HCT116 (cell line): Measurements from ENCODE around the gene PHACTR1. TPM values are rescaled to one million over a fixed set of nuclear protein-coding genes. Genes with fewer than 3 reads are reported as not detected.

Source experiments
- ATAC-seq: fragments of 200-7000 bp; cut with Tn5 transposase; 2 replicates; pipeline ENCODE4 v1.9.1; 2020; ENCODE audit warnings: mild to moderate bottlenecking, moderate library complexity
- BruUV-seq: library from RNA; stranded (reverse); fragments of 400-500 nt; replicated peaks from 2 replicates; lab custom pipeline; 2021; lab: Mats Ljungman, UMichigan
- CTCF ChIA-PET: fragments of 300-600 bp; sonication (Branson Sonifier 250); formaldehyde crosslinking; loops from one replicate; lab custom pipeline; 2021; ENCODE audit warnings: antibody characterized with exemption; lab: Charles Lee
- POLR2A ChIA-PET: fragments of 300-600, 350-600 bp; sonication (Branson Sonifier 250); formaldehyde crosslinking; loops from one replicate; lab custom pipeline; 2021; ENCODE audit warnings: antibody characterized with exemption; lab: Charles Lee
- RAD21 ChIA-PET, 2 experiments: fragments of 300-600 bp; sonication (Branson Sonifier 250); formaldehyde crosslinking; loops; one replicate each; lab custom pipeline; 2023; ENCODE audit warnings: low total read pairs in 2 of 2; ENCODE audit not compliant: uncharacterized antibody in 2 of 2, unreplicated experiment in 2 of 2, low non-redundant PET in 1 of 2; lab: Charles Lee
- DNase-seq: peaks from one replicate; pipeline ENCODE4 v3.0.0-alpha.2; 2010; ENCODE audit warnings: low read depth, low spot score
- H2AFZ ChIP-seq: fragments of 200-600 bp; shearing (Covaris generic), sonication (generic); 2 replicates; pipeline ENCODE4 v1.6.1; 2017; ENCODE audit warnings: low read depth, mixed run types, mixed read lengths, antibody characterized with exemption, low read length; ENCODE audit not compliant: poor library complexity, severe bottlenecking
- H3K27ac ChIP-seq: 2 replicates; pipeline ENCODE4 v1.5.1; 2012; ENCODE audit warnings: low read depth, low read length
- H3K27me3 ChIP-seq: fragments of 200-600 bp; sonication (generic); 2 replicates; pipeline ENCODE4 v1.6.1; 2016; ENCODE audit warnings: mixed run types, low read length, mixed read lengths; ENCODE audit not compliant: insufficient read depth
- H3K36me3 ChIP-seq, 2 experiments: fragments of 200-500 bp in 1 of 2; fragments of 200-600 bp in 1 of 2; sonication (Bioruptor generic) in 1 of 2; sonication (generic) in 1 of 2; 2 replicates each; pipeline versions ENCODE4 v1.5.1 to v1.6.1; 2014 to 2016; ENCODE audit warnings: low read length in 2 of 2, inconsistent platforms in 1 of 2, mixed read lengths in 1 of 2, mixed run types in 1 of 2; ENCODE audit not compliant: insufficient read depth in 2 of 2, control insufficient read depth in 1 of 2
- H3K4me1 ChIP-seq, 2 experiments: fragments of 200-600 bp in 1 of 2; sonication (generic) in 1 of 2; 2 replicates each; pipeline versions ENCODE4 v1.5.1 to v1.6.1; 2012 to 2017; ENCODE audit warnings: low read length in 2 of 2, inconsistent platforms in 1 of 2, mild to moderate bottlenecking in 1 of 2, mixed read lengths in 1 of 2, mixed run types in 1 of 2, moderate library complexity in 1 of 2; ENCODE audit not compliant: insufficient read depth in 2 of 2, control insufficient read depth in 1 of 2
- H3K4me2 ChIP-seq: fragments of 200-600 bp; sonication (generic); 2 replicates; pipeline ENCODE4 v1.6.1; 2017; ENCODE audit warnings: mixed run types, low read length, mixed read lengths
- H3K4me3 ChIP-seq, 2 experiments: fragments of 200-600 bp in 1 of 2; sonication (generic) in 1 of 2; replicated peaks in 1 of 2; 2 replicates each; pipeline ENCODE4 v1.5.1; 2011 to 2016; ENCODE audit warnings: low read length in 2 of 2, control low read depth in 1 of 2, low read depth in 1 of 2, mild to moderate bottlenecking in 1 of 2, mixed read lengths in 1 of 2, mixed run types in 1 of 2
- H3K79me2 ChIP-seq: fragments of 200-600 bp; sonication (generic); 2 replicates; pipeline ENCODE4 v1.6.1; 2017; ENCODE audit warnings: mild to moderate bottlenecking, mixed run types, low read length, moderate library complexity, mixed read lengths; ENCODE audit not compliant: insufficient read depth
- H3K9ac ChIP-seq: fragments of 200-600 bp; sonication (generic); 2 replicates; pipeline ENCODE4 v1.6.1; 2016; ENCODE audit warnings: low read length, mixed read lengths
- H3K9me2 ChIP-seq: fragments of 200-600 bp; sonication (generic), shearing (Covaris generic); 2 replicates; pipeline ENCODE4 v1.6.1; 2017; ENCODE audit warnings: mixed run types, mild to moderate bottlenecking, moderate library complexity; ENCODE audit not compliant: insufficient read depth
- H3K9me3 ChIP-seq, 2 experiments: fragments of 200-500 bp in 1 of 2; fragments of 200-600 bp in 1 of 2; sonication (Bioruptor generic) in 1 of 2; sonication (generic) in 1 of 2; 2 replicates each; pipeline ENCODE4 v1.6.1; 2014 to 2017; ENCODE audit warnings: low read length in 2 of 2, mixed read lengths in 2 of 2, inconsistent platforms in 1 of 2, low read depth in 1 of 2, mild to moderate bottlenecking in 1 of 2, mixed run types in 1 of 2, moderate library complexity in 1 of 2; ENCODE audit not compliant: control insufficient read depth in 1 of 2, insufficient read depth in 1 of 2
- H4K20me1 ChIP-seq: fragments of 200-600 bp; sonication (generic), shearing (Covaris generic); 2 replicates; pipeline ENCODE4 v1.6.1; 2017; ENCODE audit warnings: mixed run types, mild to moderate bottlenecking, moderate library complexity; ENCODE audit not compliant: insufficient read depth
- CEBPB ChIP-seq: IDR thresholded peaks from 2 replicates; pipeline ENCODE4 v1.6.1; 2012; ENCODE audit warnings: low read depth
- EZH2phosphoT487 ChIP-seq: fragments of 200-600 bp; IDR thresholded peaks from 2 replicates; pipeline ENCODE4 v1.6.1; 2018; ENCODE audit warnings: antibody characterized with exemption, borderline replicate concordance
- POLR2AphosphoS5 ChIP-seq: IDR thresholded peaks from 2 replicates; pipeline ENCODE4 v1.6.1; 2011; ENCODE audit warnings: mild to moderate bottlenecking, low read depth, low read length, moderate library complexity
- RAD21 ChIP-seq: IDR thresholded peaks from 2 replicates; pipeline ENCODE4 v1.6.1; 2012; ENCODE audit warnings: low read depth, mild to moderate bottlenecking
- SIN3A ChIP-seq: IDR thresholded peaks from 2 replicates; pipeline ENCODE4 v1.6.1; 2012; ENCODE audit warnings: low read depth
- SP1 ChIP-seq: IDR thresholded peaks from 2 replicates; pipeline ENCODE4 v1.6.1; 2012; ENCODE audit warnings: low read depth
- SRF ChIP-seq: IDR thresholded peaks from 2 replicates; pipeline ENCODE4 v1.6.1; 2012; ENCODE audit warnings: low read depth
- ZNF274 ChIP-seq: fragments of 200-500 bp; sonication (Bioruptor generic); IDR thresholded peaks from 2 replicates; pipeline ENCODE4 v1.6.1; 2014; ENCODE audit warnings: mild to moderate bottlenecking, low read depth, low read length, inconsistent platforms
- intact Hi-C: fragments of 100-400 bp; cut with micrococcal nuclease; formaldehyde crosslinking; loops from 2 replicates; pipeline ENCODE4 v1.10.0; 2022
- total RNA-seq: library from RNA; stranded (reverse); gene quantifications from one replicate; pipeline ENCODE4 v1.2.1, GENCODE V29; 2021; ENCODE audit not compliant: unreplicated experiment
- TF ChIP-seq, protein P1 (sequence below): IDR thresholded peaks from 2 replicates; pipeline ENCODE4 v1.6.1; 2012; ENCODE audit warnings: low read depth
- TF ChIP-seq, protein P2 (sequence below): IDR thresholded peaks from 2 replicates; pipeline ENCODE4 v1.6.1; 2012
- TF ChIP-seq, protein P3 (sequence below), 3 experiments: fragments of 200-600 bp in 1 of 3; sonication (generic) in 1 of 3; IDR thresholded peaks in 2 of 3; conservative IDR thresholded peaks in 1 of 3; 2 replicates each; pipeline ENCODE4 v1.5.1; 2012 to 2017; ENCODE audit warnings: low read depth in 2 of 3, low read length in 2 of 3, antibody characterized with exemption in 1 of 3, borderline replicate concordance in 1 of 3, control low read depth in 1 of 3, mild to moderate bottlenecking in 1 of 3, mixed read lengths in 1 of 3, mixed run types in 1 of 3, moderate library complexity in 1 of 3; ENCODE audit not compliant: insufficient read depth in 1 of 3

PHACTR1 gene
- total RNA-seq, 1 experiment from 2014 or later: 0.17 TPM

DNA sequence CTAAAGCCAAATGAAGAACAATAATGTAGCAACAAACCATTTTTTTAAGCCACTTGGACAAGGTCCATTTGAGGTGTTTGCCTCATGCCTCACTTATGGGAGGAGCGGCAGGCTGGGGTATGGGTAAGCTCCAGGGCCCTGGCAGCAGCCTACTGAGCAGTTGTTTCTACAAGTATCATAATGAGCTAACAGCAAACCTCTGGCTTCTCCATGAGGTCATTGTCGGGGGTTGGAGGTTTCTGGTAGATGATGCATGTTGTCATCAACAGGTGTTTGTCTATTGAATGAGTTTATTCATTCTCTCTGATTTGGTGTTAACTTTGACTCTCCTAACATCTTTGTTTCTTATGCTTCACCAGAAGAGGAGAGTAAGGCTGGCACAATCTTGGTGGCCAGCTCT is 461.1 kb downstream of the PHACTR1 start:
- Histone ChIP-seq H3K36me3 (no peaks in the 10 kb centered on the region), H3K27ac (no peak overlapping the region), H3K4me1 (no peaks in the 10 kb centered on the region), H3K9me2 (no peaks in the 10 kb centered on the region), H3K79me2 (no peaks in the 10 kb centered on the region), H4K20me1 (no peaks in the 10 kb centered on the region), H3K9ac (no peak overlapping the region), H2AFZ (no peak overlapping the region), H3K4me3 (no peak overlapping the region), H3K27me3 (peaks cover 44% of the 10 kb centered on the region)
- BruUV-seq: no TSS peak
- intact Hi-C loops: no loop called here
- ChIA-PET RAD21 (no interaction called here), POLR2A (no interaction called here)
- DNase-seq: no peak
- TF ChIP-seq, protein P1, sequence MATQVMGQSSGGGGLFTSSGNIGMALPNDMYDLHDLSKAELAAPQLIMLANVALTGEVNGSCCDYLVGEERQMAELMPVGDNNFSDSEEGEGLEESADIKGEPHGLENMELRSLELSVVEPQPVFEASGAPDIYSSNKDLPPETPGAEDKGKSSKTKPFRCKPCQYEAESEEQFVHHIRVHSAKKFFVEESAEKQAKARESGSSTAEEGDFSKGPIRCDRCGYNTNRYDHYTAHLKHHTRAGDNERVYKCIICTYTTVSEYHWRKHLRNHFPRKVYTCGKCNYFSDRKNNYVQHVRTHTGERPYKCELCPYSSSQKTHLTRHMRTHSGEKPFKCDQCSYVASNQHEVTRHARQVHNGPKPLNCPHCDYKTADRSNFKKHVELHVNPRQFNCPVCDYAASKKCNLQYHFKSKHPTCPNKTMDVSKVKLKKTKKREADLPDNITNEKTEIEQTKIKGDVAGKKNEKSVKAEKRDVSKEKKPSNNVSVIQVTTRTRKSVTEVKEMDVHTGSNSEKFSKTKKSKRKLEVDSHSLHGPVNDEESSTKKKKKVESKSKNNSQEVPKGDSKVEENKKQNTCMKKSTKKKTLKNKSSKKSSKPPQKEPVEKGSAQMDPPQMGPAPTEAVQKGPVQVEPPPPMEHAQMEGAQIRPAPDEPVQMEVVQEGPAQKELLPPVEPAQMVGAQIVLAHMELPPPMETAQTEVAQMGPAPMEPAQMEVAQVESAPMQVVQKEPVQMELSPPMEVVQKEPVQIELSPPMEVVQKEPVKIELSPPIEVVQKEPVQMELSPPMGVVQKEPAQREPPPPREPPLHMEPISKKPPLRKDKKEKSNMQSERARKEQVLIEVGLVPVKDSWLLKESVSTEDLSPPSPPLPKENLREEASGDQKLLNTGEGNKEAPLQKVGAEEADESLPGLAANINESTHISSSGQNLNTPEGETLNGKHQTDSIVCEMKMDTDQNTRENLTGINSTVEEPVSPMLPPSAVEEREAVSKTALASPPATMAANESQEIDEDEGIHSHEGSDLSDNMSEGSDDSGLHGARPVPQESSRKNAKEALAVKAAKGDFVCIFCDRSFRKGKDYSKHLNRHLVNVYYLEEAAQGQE: no peak
- TF ChIP-seq SP1: no peak
- TF ChIP-seq, all 23 proteins: peak for 0
- Histone ChIP-seq H3K9me3 (no peaks in the 10 kb centered on the region), H3K4me2 (no peak overlapping the region)
- no peak for ATAC-seq
- CTCF ChIA-PET: no interaction called here

DNA sequence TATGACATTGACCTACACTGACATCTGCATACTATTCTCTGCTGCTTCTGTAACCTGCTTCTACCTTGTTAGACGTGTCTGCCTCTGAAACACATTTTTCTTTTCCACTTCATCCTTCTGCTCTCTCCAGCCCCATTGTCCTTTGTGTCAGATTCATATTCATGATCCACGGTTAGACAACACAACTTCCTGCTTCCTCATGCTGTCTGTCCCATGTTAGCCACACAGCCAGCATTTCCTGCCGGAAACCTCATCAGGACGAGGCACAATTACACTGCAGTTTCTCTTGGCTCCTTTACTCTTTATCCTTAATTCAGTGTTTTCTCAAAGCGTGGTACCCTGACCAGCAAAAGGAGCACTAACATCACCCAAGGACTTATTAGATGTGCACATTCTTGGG is 461.5 kb downstream of the PHACTR1 start:
- Histone ChIP-seq H3K27me3 (peaks cover 39% of the 10 kb centered on the region), H3K4me2 (no peak overlapping the region), H3K36me3 (no peaks in the 10 kb centered on the region), H3K79me2 (no peaks in the 10 kb centered on the region), H3K9ac (no peak overlapping the region), H3K9me3 (no peaks in the 10 kb centered on the region), H4K20me1 (no peaks in the 10 kb centered on the region), H3K27ac (no peak overlapping the region), H3K9me2 (no peaks in the 10 kb centered on the region), H2AFZ (no peak overlapping the region), H3K4me1 (no peaks in the 10 kb centered on the region), H3K4me3 (no peak overlapping the region)
- CTCF ChIA-PET: interaction anchor here (0.6 kb wide), 1 partner anchor 615 kb away, joined by 3 read pairs; no protein-coding TSS in a partner anchor
- RAD21 ChIA-PET: no interaction called here
- DNase-seq: no peak
- POLR2A ChIA-PET: no interaction called here
- no peak for ATAC-seq
- BruUV-seq: no TSS peak
- intact Hi-C loops: no loop called here
- TF ChIP-seq, protein P2, sequence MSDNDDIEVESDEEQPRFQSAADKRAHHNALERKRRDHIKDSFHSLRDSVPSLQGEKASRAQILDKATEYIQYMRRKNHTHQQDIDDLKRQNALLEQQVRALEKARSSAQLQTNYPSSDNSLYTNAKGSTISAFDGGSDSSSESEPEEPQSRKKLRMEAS: no peak
- TF ChIP-seq, protein P1: no peak
- TF ChIP-seq EZH2phosphoT487: no peak
- TF ChIP-seq ZNF274: no peak
- TF ChIP-seq, protein P3, sequence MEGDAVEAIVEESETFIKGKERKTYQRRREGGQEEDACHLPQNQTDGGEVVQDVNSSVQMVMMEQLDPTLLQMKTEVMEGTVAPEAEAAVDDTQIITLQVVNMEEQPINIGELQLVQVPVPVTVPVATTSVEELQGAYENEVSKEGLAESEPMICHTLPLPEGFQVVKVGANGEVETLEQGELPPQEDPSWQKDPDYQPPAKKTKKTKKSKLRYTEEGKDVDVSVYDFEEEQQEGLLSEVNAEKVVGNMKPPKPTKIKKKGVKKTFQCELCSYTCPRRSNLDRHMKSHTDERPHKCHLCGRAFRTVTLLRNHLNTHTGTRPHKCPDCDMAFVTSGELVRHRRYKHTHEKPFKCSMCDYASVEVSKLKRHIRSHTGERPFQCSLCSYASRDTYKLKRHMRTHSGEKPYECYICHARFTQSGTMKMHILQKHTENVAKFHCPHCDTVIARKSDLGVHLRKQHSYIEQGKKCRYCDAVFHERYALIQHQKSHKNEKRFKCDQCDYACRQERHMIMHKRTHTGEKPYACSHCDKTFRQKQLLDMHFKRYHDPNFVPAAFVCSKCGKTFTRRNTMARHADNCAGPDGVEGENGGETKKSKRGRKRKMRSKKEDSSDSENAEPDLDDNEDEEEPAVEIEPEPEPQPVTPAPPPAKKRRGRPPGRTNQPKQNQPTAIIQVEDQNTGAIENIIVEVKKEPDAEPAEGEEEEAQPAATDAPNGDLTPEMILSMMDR (IDR thresholded peaks at IDR 0.05 in 2 of 3, conservative IDR thresholded peaks at IDR 0.05 in 1 of 3; ENCODE audit: borderline replicate concordance in 1 of 3, insufficient read depth in 1 of 3, low read depth in 2 of 3, low read length in 2 of 3): no peak
- TF ChIP-seq SRF: no peak
- TF ChIP-seq CEBPB: no peak
- TF ChIP-seq SIN3A: no peak
- no peak for TF ChIP-seq RAD21
- no peak for TF ChIP-seq POLR2AphosphoS5
